Superior temporal gyrus (tissue), 1 donor: ENCODE results near the gene SLC25A34.
"Not testable (repeated sequence)": the region's sequence is repeated elsewhere in the genome, so short reads cannot be mapped to it uniquely, and the experiment has no call there.

Experiments used
- DNase-seq: peaks from one replicate; pipeline ENCODE4 v3.0.0-alpha.2; 2016; ENCODE audit errors: extremely low spot score

Gene SLC25A34

GRCh38 chr1:15736038-15736891 is at the start of gene SLC25A34:
SLC25A34 (plus strand) TSS chr1:15736258; CDS start chr1:15736486, 228 bp downstream.
- DNase-seq = no peak

GRCh38 chr1:15687446-15687845 is 48.6 kb upstream of the SLC25A34 start:
- no peak for DNase-seq

- no peak for DNase-seq
Observed at GRCh38 chr1:15690317-15690716, 45.7 kb upstream of the SLC25A34 start.

GRCh38 chr1:15691434-15692032 is 44.5 kb upstream of the SLC25A34 start:
- DNase-seq = no peak

- no peak for DNase-seq
Observed at GRCh38 chr1:15692121-15692682, 43.9 kb upstream of the SLC25A34 start.

- no peak for DNase-seq
Observed at GRCh38 chr1:15693371-15693770, 42.7 kb upstream of the SLC25A34 start.

GRCh38 chr1:15696956-15697521 is 39.0 kb upstream of the SLC25A34 start:
- DNase-seq = peak; percentile 62

GRCh38 chr1:15698201-15698600 is 37.9 kb upstream of the SLC25A34 start:
- DNase-seq = no peak

- not testable (repeated sequence) for DNase-seq
Observed at GRCh38 chr1:15699321-15699720, 36.7 kb upstream of the SLC25A34 start.

- no peak for DNase-seq
Observed at GRCh38 chr1:15700508-15700907, 35.5 kb upstream of the SLC25A34 start.

GRCh38 chr1:15701784-15702183 is 34.3 kb upstream of the SLC25A34 start:
- DNase-seq = no peak

GRCh38 chr1:15702722-15703550 is 33.1 kb upstream of the SLC25A34 start:
- no peak for DNase-seq

GRCh38 chr1:15703562-15703961 is 32.5 kb upstream of the SLC25A34 start:
- peak; percentile 82 for DNase-seq

GRCh38 chr1:15704526-15705183 is 31.4 kb upstream of the SLC25A34 start:
- DNase-seq = no peak

GRCh38 chr1:15705184-15705566 is 30.9 kb upstream of the SLC25A34 start:
- no peak for DNase-seq

GRCh38 chr1:15706751-15707150 is 29.3 kb upstream of the SLC25A34 start:
- DNase-seq = no peak

GRCh38 chr1:15707239-15707925 is 28.7 kb upstream of the SLC25A34 start:
- no peak for DNase-seq

GRCh38 chr1:15708486-15709137 is 27.4 kb upstream of the SLC25A34 start:
- no peak for DNase-seq

GRCh38 chr1:15709226-15709625 is 26.8 kb upstream of the SLC25A34 start:
- no peak for DNase-seq

- DNase-seq = no peak
Observed at GRCh38 chr1:15712168-15712567, 23.9 kb upstream of the SLC25A34 start.
